Measurements from ENCODE around the gene CAMK1D. TPM values are rescaled to one million over a fixed set of nuclear protein-coding genes. Genes with fewer than 3 reads are reported as not detected.

CAMK1D gene
- total RNA-seq, 2 donors from 2014 or later: 4.5 to 7.8 TPM

- Histone ChIP-seq H3K9me3 (ENCODE audit: control insufficient read depth, low read length) (no peaks in the 10 kb centered on the region), H3K27me3 (ENCODE audit: control insufficient read depth, insufficient read depth, low read length, poor library complexity, severe bottlenecking) (no peaks in the 10 kb centered on the region), H3K4me3 (ENCODE audit: low read length) (no peak overlapping the region), H3K4me1 (ENCODE audit: control insufficient read depth, insufficient read depth, low read length) (no peaks in the 10 kb centered on the region), H3K9ac (ENCODE audit: extremely low read depth, low read length, poor library complexity, severe bottlenecking) (no peak overlapping the region), H3K36me3 (ENCODE audit: control insufficient read depth, insufficient read depth, low read length) (no peaks in the 10 kb centered on the region), H3K27ac (ENCODE audit: low read depth, low read length) (no peak overlapping the region)
- H3K9me3 Mint-ChIP-seq: peaks cover 3% of the 10 kb centered on the region
- H3K4me3 Mint-ChIP-seq: no peak overlapping the region
- DNase-seq: peak; percentile 86
- H3K36me3 Mint-ChIP-seq (ENCODE audit: low read depth): no peaks in the 10 kb centered on the region
- TF ChIP-seq CTCF (conservative IDR thresholded peaks at IDR 0.05): no peak
- no peaks in the 10 kb centered on the region for H3K27me3 Mint-ChIP-seq (ENCODE audit: insufficient read depth)
- 86 to 96% methylated on average over 4 to 13 of the region's 13 CpGs for WGBS, 2 experiments (ENCODE audit: insufficient coverage in 1 of 2, insufficient read length in 1 of 2)
- H3K27ac Mint-ChIP-seq: peak overlapping the region; percentile 41
- peaks cover 17% of the 10 kb centered on the region for H3K4me1 Mint-ChIP-seq
These were observed 140.5 kb downstream of the CAMK1D start for GRCh38 chr10:12489806-12490205.

GRCh38 chr10:12490963-12491362, 141.6 kb downstream of the CAMK1D start:
- Histone ChIP-seq H3K4me1 (ENCODE audit: control insufficient read depth, insufficient read depth, low read length) (no peaks in the 10 kb centered on the region), H3K9me3 (ENCODE audit: control insufficient read depth, low read length) (no peaks in the 10 kb centered on the region), H3K27ac (ENCODE audit: low read depth, low read length) (no peak overlapping the region), H3K27me3 (ENCODE audit: control insufficient read depth, insufficient read depth, low read length, poor library complexity, severe bottlenecking) (no peaks in the 10 kb centered on the region), H3K4me3 (ENCODE audit: low read length) (no peak overlapping the region), H3K9ac (ENCODE audit: extremely low read depth, low read length, poor library complexity, severe bottlenecking) (no peak overlapping the region), H3K36me3 (ENCODE audit: control insufficient read depth, insufficient read depth, low read length) (no peaks in the 10 kb centered on the region)
- DNase-seq: no peak
- no peak overlapping the region for H3K4me3 Mint-ChIP-seq
- TF ChIP-seq CTCF (conservative IDR thresholded peaks at IDR 0.05): no peak
- 93 to 100% methylated on average over 1 of the region's 1 CpG for WGBS, 2 experiments (ENCODE audit: insufficient coverage in 1 of 2, insufficient read length in 1 of 2)
- H3K4me1 Mint-ChIP-seq: peaks cover 9% of the 10 kb centered on the region
- H3K27ac Mint-ChIP-seq: no peak overlapping the region
- H3K9me3 Mint-ChIP-seq: peaks cover 3% of the 10 kb centered on the region
- H3K36me3 Mint-ChIP-seq (ENCODE audit: low read depth): no peaks in the 10 kb centered on the region
- H3K27me3 Mint-ChIP-seq (ENCODE audit: insufficient read depth): no peaks in the 10 kb centered on the region

GRCh38 chr10:12491491-12491890, 142.1 kb downstream of the CAMK1D start:
- Histone ChIP-seq H3K9me3 (ENCODE audit: control insufficient read depth, low read length) (no peaks in the 10 kb centered on the region), H3K4me3 (ENCODE audit: low read length) (no peak overlapping the region), H3K36me3 (ENCODE audit: control insufficient read depth, insufficient read depth, low read length) (no peaks in the 10 kb centered on the region), H3K4me1 (ENCODE audit: control insufficient read depth, insufficient read depth, low read length) (no peaks in the 10 kb centered on the region), H3K27me3 (ENCODE audit: control insufficient read depth, insufficient read depth, low read length, poor library complexity, severe bottlenecking) (no peaks in the 10 kb centered on the region), H3K9ac (ENCODE audit: extremely low read depth, low read length, poor library complexity, severe bottlenecking) (no peak overlapping the region), H3K27ac (ENCODE audit: low read depth, low read length) (no peak overlapping the region)
- no peak for DNase-seq
- Mint-ChIP-seq H3K27ac (no peak overlapping the region), H3K4me3 (no peak overlapping the region), H3K36me3 (ENCODE audit: low read depth) (no peaks in the 10 kb centered on the region), H3K4me1 (peaks cover 9% of the 10 kb centered on the region), H3K27me3 (ENCODE audit: insufficient read depth) (no peaks in the 10 kb centered on the region), H3K9me3 (peaks cover 3% of the 10 kb centered on the region)
- 93% methylated on average over 4 to 10 of the region's 10 CpGs for WGBS, 2 experiments (ENCODE audit: insufficient coverage in 1 of 2, insufficient read length in 1 of 2)
- TF ChIP-seq CTCF (conservative IDR thresholded peaks at IDR 0.05): no peak

Measured in endodermal cell (in vitro differentiated cells).